ENCODE data around the gene FAM124B. TPM values are rescaled to one million over a fixed set of nuclear protein-coding genes. Genes with fewer than 3 reads are reported as not detected.

Gene FAM124B
- total and polyA plus RNA-seq, 2 donors (not counting 1 experiment from before 2014, with no cell fraction given), result 0.13 to 0.34 TPM

DNA sequence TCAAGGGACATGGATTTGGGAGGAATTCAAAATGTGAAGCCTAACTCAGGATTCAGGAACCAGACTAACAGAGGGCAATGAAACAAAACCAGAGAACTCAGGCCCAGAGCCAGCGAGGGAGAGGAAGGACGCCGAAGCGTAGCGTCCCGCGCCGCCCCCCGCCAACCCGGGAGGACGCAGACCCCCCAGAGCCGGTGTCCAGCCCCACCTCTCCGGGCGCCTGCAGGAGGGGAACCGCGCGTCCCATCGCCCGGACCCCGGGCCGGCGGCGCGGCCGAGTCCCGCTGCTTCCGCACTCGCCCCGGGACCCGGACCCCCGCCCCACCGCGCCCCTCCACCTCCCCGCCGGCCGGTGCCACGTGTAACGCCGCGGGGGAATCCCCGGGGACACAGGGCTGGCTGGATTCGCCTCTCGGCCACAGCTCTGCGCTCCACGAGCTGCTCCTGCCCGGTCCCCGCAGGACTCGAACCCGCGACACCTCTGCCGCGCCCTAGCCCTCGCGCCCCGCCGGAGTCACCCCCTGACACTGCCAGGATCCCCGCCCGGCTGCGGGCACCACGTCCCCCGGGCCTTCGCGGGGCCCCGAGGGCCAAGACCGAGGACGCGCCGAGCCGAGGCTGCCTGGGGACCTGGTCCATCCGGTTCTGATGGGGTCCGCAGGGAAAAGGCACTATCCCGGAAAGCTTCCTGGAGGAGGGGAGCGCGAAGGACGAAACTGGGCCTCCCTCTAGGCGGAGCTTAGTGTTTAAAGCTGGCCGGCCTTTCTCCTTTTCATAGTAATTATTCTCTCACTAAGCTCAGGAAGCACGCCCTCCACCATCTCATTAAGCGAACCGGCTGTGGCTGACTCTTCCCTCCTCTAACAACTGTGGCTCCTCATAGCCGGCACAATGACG lies 40.4 kb upstream of the FAM124B start:
- peak overlapping the region; percentile 86 for H3K4me3 Mint-ChIP-seq
- Histone ChIP-seq H3K4me3 (ENCODE audit: control extremely low read depth in 1 of 5, extremely low read depth in 1 of 5, insufficient read depth in 1 of 5, low read depth in 2 of 5, low read length in 4 of 5) (peak overlapping the region; percentile 30 to 67 (median 52)), H3K9me3 (ENCODE audit: control extremely low read depth in 1 of 3, control insufficient read depth in 2 of 3, insufficient read depth in 1 of 3, low read length in 2 of 3) (peaks cover 0 to 1% (median 0%) of the 10 kb centered on the region in 3 donors), H3K36me3 (replicated peaks in 1 of 2; ENCODE audit: control extremely low read depth in 1 of 2, control insufficient read depth in 1 of 2, extremely low read depth in 1 of 2, insufficient read depth in 2 of 2, low read length in 1 of 2) (no peaks in the 10 kb centered on the region), H3K27me3 (replicated peaks in 1 of 4; ENCODE audit: control extremely low read depth in 1 of 4, control insufficient read depth in 3 of 4, insufficient read depth in 4 of 4, low read length in 3 of 4) (peaks cover 0 to 17% (median 8%) of the 10 kb centered on the region in 4 experiments), H3K9ac (ENCODE audit: low read length) (peak overlapping the region; percentile 78), H3K4me2 (replicated peaks; ENCODE audit: low read depth, low read length, poor library complexity, severe bottlenecking) (peak overlapping the region; percentile 99), H2AFZ (ENCODE audit: insufficient read depth, low read depth, low read length, poor library complexity, severe bottlenecking) (peak overlapping the region; percentile 88), H3K79me2 (ENCODE audit: control insufficient read depth, insufficient read depth, low read length) (no peaks in the 10 kb centered on the region), H3K27ac (ENCODE audit: low read length in 2 of 2) (peak overlapping the region in 1 of 2 donors; percentile 48), H3K4me1 (ENCODE audit: control insufficient read depth in 2 of 2, insufficient read depth in 2 of 2, low read length in 2 of 2) (peaks cover 3 to 8% of the 10 kb centered on the region in 2 donors), H4K20me1 (ENCODE audit: control insufficient read depth, insufficient read depth, low read length, poor library complexity, severe bottlenecking) (no peaks in the 10 kb centered on the region)
- peaks cover 28% of the 10 kb centered on the region for H3K27me3 Mint-ChIP-seq
- peak overlapping the region; percentile 7 for H3K27ac Mint-ChIP-seq
- ATAC-seq (ENCODE audit: low read depth) (peak; percentile 47), DNase-seq (peak; percentile 44)
- peaks cover 12% of the 10 kb centered on the region for H3K4me1 Mint-ChIP-seq
- WGBS (ENCODE audit: insufficient coverage), result 2% methylated on average over 81 of the region's 82 CpGs
- TF ChIP-seq, protein P1, sequence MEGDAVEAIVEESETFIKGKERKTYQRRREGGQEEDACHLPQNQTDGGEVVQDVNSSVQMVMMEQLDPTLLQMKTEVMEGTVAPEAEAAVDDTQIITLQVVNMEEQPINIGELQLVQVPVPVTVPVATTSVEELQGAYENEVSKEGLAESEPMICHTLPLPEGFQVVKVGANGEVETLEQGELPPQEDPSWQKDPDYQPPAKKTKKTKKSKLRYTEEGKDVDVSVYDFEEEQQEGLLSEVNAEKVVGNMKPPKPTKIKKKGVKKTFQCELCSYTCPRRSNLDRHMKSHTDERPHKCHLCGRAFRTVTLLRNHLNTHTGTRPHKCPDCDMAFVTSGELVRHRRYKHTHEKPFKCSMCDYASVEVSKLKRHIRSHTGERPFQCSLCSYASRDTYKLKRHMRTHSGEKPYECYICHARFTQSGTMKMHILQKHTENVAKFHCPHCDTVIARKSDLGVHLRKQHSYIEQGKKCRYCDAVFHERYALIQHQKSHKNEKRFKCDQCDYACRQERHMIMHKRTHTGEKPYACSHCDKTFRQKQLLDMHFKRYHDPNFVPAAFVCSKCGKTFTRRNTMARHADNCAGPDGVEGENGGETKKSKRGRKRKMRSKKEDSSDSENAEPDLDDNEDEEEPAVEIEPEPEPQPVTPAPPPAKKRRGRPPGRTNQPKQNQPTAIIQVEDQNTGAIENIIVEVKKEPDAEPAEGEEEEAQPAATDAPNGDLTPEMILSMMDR (IDR thresholded peaks at IDR 0.05), result no peak
- TF ChIP-seq EZH2 (IDR thresholded peaks at IDR 0.05; ENCODE audit: borderline replicate concordance, insufficient read depth, low read depth, low read length, poor library complexity, severe bottlenecking), result no peak
- ChIA-PET POLR2A (no interaction called here), CTCF (interaction anchor here (0.9 to 1.4 kb wide), 3 partner anchors 203 to 335 kb away, joined by 3 to 4 read pairs (median 4); no protein-coding TSS in a partner anchor)
- intact Hi-C loops (cut with micrococcal nuclease), result no loop called here
- no peaks in the 10 kb centered on the region for H3K9me3 Mint-ChIP-seq (ENCODE audit: insufficient read depth)

DNA sequence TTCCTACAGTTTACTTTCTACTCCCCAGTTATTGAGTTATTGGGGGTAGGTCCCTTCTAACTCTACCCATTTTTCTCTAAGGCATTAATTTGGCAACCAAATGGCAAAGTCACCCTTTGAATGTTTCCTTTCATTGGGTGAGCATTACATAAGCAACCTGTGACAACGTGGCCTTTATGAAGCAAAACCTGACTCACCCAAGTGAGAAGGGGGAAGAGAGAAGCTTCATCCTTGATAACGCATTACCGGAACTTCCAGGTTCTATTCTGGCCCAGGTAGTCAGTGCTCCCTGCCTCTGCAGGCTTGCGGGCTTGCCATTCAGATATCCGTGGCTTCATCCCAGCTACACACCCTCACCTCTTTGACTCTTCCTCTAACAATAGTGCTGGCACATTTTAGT lies 39.1 kb upstream of the FAM124B start:
- H3K4me1 ChIP-seq (ENCODE audit: control insufficient read depth in 2 of 2, insufficient read depth in 2 of 2, low read length in 2 of 2), result peaks cover 3 to 8% of the 10 kb centered on the region in 2 donors
- H3K79me2 ChIP-seq (ENCODE audit: control insufficient read depth, insufficient read depth, low read length), result no peaks in the 10 kb centered on the region
- Mint-ChIP-seq H3K4me3 (peak overlapping the region; percentile 86), H3K9me3 (ENCODE audit: insufficient read depth) (no peaks in the 10 kb centered on the region), H3K27ac (no peak overlapping the region), H3K27me3 (peaks cover 31% of the 10 kb centered on the region), H3K4me1 (peaks cover 12% of the 10 kb centered on the region)
- H3K27me3 ChIP-seq (replicated peaks in 1 of 4; ENCODE audit: control extremely low read depth in 1 of 4, control insufficient read depth in 3 of 4, insufficient read depth in 4 of 4, low read length in 3 of 4), result peaks cover 0 to 17% (median 8%) of the 10 kb centered on the region in 4 experiments
- ATAC-seq (ENCODE audit: low read depth) (no peak), DNase-seq (no peak)
- ChIA-PET POLR2A (interaction anchor here (0.6 kb wide), 1 partner anchor 9 kb away, joined by 3 read pairs; no protein-coding TSS in a partner anchor), CTCF (interaction anchor here (1.2 kb wide), 1 partner anchor 11 kb away, joined by 3 read pairs; no protein-coding TSS in a partner anchor)
- intact Hi-C loops (cut with micrococcal nuclease), result no loop called here
- TF ChIP-seq, protein P1 (IDR thresholded peaks at IDR 0.05), result no peak
- TF ChIP-seq EZH2 (IDR thresholded peaks at IDR 0.05; ENCODE audit: borderline replicate concordance, insufficient read depth, low read depth, low read length, poor library complexity, severe bottlenecking), result no peak
- no peaks in the 10 kb centered on the region for H3K36me3 ChIP-seq (replicated peaks in 1 of 2; ENCODE audit: control extremely low read depth in 1 of 2, control insufficient read depth in 1 of 2, extremely low read depth in 1 of 2, insufficient read depth in 2 of 2, low read length in 1 of 2)
- H3K27ac ChIP-seq (ENCODE audit: low read length in 2 of 2), result no peak overlapping the region
- H2AFZ ChIP-seq (ENCODE audit: insufficient read depth, low read depth, low read length, poor library complexity, severe bottlenecking), result no peak overlapping the region
- peaks cover 0 to 5% (median 1%) of the 10 kb centered on the region in 3 donors for H3K9me3 ChIP-seq (ENCODE audit: control extremely low read depth in 1 of 3, control insufficient read depth in 2 of 3, insufficient read depth in 1 of 3, low read length in 2 of 3)
- no peak overlapping the region for H3K4me2 ChIP-seq (replicated peaks; ENCODE audit: low read depth, low read length, poor library complexity, severe bottlenecking)
- H3K4me3 ChIP-seq (ENCODE audit: control extremely low read depth in 1 of 5, extremely low read depth in 1 of 5, insufficient read depth in 1 of 5, low read depth in 2 of 5, low read length in 4 of 5), result no peak overlapping the region
- no peaks in the 10 kb centered on the region for H4K20me1 ChIP-seq (ENCODE audit: control insufficient read depth, insufficient read depth, low read length, poor library complexity, severe bottlenecking)
- WGBS (ENCODE audit: insufficient coverage), result 0% methylated on average over 1 of the region's 5 CpGs
- no peak overlapping the region for H3K9ac ChIP-seq (ENCODE audit: low read length)

Measured in B cell (primary cell).